HG02981 (cell line): ENCODE measurements around the gene AFF2.

Source experiments
- ATAC-seq: cut with Tn5 transposase; IDR thresholded peaks from one replicate; pipeline ENCODE4 v1.9.1; 2021; ENCODE audit warnings: mild to moderate bottlenecking, moderate library complexity; ENCODE audit not compliant: unreplicated experiment

Gene AFF2

DNA sequence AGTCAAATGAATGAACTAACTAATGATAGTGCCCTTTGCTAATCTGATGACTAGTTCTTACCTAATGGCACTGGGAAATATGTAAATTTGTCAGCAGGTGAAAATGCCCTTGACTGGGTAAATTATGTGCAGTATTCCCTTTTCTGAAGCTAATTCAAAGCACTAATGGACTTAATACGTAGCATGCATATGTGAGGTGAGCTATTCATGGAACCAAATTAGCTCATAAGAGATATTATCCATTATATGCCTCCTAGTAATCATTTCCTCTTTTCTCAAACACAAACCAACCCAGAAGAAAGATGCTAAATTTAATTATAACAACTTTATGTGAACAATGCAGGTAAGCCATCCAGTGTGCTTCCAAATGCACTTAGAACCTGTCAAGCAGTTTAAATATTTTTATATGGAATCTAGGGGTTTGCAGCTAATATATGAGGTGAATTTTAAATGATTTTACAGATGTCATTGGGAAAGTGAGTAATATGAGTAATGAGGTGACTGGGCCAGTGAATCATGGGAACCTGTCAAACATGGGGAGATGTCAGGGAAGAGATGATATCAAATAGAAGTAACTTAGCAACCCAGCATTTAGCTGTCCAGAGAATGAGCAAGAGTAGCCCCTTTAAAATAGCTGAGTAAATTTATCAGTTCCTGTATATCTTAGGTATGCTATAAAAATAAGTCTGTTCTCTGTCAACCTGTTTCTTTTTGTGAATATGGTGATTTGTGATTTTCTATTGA is 315.0 kb downstream of the AFF2 start:
- no peak for ATAC-seq

DNA sequence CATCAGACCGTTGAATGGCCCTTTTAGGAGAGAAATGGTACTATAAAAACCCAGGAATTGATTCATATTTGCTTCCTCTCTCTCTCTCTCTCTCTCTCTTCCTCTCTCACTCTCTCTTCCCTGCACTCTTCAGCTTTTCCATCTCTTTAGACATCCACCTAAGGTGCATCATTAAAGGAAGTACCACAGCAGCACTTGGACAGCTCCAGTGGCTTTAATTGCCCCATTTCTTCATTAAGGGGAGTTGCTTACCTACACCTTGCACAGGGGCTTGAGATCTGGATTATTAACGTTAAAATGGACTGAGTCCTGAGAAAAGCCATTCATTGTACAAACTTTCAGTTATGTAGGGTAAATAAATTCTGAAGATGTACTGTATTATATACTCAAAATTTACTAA is 323.6 kb downstream of the AFF2 start:
- no peak for ATAC-seq

GRCh38 chrX:148825696-148826095 is 325.3 kb downstream of the AFF2 start:
- ATAC-seq: no peak

GRCh38 chrX:148836741-148837140 is 336.3 kb downstream of the AFF2 start:
- no peak for ATAC-seq

DNA sequence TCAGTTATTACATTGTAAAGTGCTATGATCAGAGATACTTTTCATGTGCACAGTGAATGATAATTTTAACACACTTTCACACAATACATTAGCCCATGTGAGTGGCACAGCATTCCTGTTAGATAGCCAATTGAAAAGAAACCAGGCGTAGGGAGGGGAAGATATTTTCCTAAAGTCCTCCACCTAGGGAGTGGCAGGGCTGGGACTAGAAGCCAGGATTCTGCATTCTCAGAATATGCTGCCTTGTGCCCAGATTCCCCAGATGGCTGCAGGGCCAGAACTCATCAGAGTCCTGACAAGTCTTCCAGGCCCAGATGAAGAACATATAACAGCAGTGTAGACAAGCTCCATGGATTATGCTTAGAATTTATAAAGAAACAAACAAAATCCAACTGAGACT is 350.2 kb downstream of the AFF2 start:
- no peak for ATAC-seq

DNA sequence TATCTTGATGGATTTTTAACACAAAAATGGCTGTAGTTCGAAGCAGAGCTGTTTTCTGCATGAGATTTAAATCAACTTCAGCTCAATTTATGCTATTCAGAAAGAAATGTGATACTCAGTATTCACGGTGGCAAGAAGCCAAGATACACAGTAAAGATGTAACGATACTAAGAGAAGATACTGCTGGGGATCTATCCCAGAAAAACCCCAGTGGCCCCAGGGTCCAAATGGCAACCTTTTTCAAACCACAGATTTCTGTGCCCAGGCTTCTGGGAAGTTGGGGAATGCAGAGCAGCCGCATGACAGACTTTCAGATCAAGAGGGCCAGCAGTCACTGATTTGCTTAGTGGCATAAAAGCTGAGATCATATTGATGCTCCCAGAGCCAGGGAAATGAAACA is 353.9 kb downstream of the AFF2 start:
- ATAC-seq: no peak

- no peak for ATAC-seq
Measured at GRCh38 chrX:148856505-148856904, 356.1 kb downstream of the AFF2 start.

GRCh38 chrX:148865277-148866210 is 365.1 kb downstream of the AFF2 start:
- no peak for ATAC-seq

GRCh38 chrX:148867596-148867995 is 367.2 kb downstream of the AFF2 start:
- no peak for ATAC-seq

DNA sequence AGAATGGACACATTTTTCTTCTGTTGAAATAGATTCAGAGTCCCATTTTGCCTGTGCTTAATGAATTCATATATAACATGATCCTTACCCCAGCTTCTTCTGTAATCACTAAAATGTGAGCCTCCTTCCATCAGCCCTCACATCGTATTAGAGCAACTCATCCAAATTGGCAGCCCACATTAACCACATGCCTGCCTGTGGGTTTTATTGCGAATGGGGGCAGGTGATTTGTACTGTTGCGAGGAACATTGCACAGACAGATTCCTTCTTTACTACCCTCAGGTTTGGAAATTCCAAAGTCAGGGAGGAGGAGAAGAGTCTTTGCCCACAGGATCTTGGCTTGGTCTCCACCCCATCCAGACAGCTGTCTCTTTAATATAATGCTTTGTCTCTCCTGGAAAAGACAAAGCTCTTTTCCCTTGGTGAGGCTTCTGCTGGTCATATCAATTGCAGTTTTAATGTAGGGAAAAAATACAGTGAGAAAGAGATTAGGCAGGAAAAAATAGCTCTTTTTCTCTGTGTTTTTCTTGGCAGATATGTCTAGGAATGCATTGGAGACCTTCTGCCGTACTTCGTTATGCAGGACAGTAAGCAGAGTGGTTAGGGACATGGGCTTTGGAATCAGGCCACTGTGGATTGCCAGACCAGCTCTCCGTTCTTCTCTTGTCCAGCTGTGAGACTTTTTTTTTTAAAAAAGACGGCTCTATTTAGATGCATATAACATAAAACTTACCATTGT is 371.2 kb downstream of the AFF2 start:
- no peak for ATAC-seq

DNA sequence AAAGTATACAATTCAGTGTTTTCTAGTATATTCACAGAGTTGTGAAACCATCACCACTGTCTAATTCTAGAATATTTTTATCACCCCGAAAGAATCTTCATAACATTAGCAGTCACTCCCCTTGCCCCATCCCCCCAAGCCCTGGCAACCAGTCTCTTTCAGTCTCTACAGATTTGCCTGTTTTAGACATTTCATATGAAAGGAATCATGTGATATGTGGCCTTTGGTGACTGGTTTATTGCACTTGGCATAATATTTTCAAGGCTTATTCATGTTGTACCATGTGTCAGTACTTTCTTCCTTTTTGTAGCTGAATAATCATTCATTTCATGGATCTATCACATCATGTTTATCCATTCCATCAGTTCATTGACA is 371.7 kb downstream of the AFF2 start:
- ATAC-seq: no peak

DNA sequence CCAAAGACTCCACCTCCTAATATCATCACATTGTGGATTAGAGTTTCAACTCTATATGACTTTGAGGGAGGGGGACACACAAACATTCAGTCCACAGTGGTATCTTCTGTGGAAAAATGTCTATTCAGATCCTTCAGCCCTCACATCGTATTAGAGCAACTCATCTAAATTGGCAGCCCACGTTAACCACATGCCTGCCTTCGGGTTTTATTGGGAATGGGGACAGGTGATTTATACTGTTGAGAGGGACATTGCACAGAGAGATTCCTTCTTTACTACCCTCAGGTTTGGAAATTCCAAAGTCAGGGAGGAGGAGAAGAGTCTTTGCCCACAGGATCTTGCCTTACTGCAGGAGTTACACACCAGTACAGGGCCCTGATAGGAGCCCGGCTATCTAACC is 372.5 kb downstream of the AFF2 start:
- no peak for ATAC-seq

GRCh38 chrX:148874636-148875246 is 374.3 kb downstream of the AFF2 start:
- no peak for ATAC-seq

DNA sequence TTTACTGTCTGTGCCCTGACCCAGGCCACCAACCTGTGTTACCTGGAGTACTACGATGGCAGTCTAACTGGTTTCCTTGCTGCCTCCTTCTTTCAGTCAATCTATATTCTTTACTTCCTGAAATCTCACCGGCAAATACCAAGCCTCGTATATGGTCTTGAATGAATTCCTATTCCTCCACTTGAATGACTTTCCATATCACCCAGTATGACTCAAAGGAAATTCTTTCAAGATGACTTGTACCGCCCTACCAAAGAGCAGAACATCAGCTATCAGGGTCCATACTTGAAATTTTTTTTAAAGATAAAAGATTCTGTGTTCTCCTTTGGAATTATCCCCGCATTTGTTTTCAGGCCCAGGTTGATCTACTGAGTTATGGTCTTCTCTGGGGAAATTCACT is 378.0 kb downstream of the AFF2 start:
- ATAC-seq: no peak

DNA sequence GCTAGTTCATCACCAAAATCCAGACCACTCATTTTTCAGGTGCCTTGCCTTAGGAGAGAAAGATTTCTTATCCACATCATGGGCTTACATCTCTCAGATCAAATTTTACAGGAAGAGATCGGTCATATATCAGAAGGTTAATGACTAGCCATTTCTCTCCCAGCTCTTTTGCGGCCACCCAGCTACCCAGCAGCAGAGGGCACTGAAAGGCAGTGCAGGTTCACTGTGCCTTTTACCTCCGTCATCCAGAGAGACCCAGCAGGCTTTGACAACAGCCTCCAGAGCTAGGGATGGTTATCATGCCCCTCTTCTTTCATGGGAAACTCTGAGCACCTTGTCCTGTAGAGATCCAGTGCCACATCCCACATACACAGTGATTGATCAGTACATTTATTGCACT is 384.8 kb downstream of the AFF2 start:
- ATAC-seq: no peak

- no peak for ATAC-seq
Measured at GRCh38 chrX:148893395-148893794, 393.0 kb downstream of the AFF2 start.

GRCh38 chrX:148902581-148902980 is 402.2 kb downstream of the AFF2 start:
- ATAC-seq: no peak

- ATAC-seq: no peak
Measured at GRCh38 chrX:148903176-148903575, 402.8 kb downstream of the AFF2 start.

- ATAC-seq: no peak
Measured at GRCh38 chrX:148904421-148905111, 404.1 kb downstream of the AFF2 start.

- no peak for ATAC-seq
Measured at GRCh38 chrX:148905400-148905799, 405.0 kb downstream of the AFF2 start.
